Inferior parietal cortex (tissue), 1 donor: ENCODE measurements around the gene RANBP17.
A peak's percentile ranks its signal among the peaks of the same experiment; 100 is the strongest.

ENCODE experiments used
- DNase-seq: peaks from one replicate; pipeline ENCODE4 v3.0.0-alpha.2; 2016; ENCODE audit errors: extremely low spot score

Gene RANBP17

DNA sequence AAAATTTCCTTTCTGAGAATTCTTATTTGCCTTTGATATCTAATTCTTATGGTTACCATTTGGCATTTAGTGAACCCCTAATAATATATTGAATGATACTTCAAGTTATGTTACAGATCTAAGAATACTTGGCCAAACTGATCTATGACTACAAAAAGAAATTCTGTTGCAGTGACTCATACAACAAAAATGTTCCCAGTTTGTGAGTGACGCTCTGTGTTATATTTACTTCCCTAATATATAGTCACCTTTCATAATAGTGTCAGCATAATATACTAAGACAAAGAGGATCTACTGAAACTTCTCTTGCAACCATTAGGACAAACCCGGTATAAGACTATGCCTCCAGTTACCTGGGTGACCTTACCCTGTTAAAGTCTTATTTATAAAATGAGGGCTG lies 230.4 kb downstream of the RANBP17 start:
- no peak for DNase-seq

DNA sequence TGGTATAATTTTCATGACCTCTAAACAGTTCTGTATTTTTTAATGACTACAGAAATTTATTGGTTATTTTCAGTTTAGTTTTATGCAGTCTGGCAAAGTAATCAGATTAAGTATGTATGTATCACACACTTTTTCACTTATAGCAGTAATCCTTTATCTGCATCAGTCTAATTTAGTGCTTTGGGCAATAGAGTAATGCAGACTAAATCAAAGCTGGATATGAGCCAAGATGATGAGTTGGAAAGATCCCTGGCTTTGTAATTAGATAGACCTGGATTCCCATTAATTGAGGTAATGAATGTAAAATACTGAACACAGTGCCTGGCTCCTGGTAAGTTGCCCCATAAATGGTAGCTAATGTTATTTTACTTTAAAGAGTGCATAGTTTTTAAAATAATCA lies 231.8 kb downstream of the RANBP17 start:
- DNase-seq: no peak

DNA sequence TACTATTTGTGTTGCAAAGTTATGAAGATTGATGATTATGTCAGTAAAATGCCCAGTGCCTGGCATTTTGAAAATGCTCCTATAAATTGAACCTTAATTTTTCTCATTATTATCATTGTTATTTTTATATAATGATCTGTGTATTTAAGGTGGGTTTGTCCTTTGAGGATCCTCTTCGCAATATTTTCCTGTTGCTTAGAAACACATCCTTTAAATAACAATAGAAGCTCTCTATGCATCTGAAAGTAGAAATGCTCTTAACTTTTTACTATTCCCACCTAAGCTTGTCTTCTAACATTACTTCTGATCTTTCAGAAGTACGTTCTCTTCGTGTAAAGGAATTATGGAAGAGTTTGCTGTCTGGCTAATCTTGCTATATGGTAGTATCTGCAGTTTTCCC lies 232.5 kb downstream of the RANBP17 start:
- no peak for DNase-seq

DNA sequence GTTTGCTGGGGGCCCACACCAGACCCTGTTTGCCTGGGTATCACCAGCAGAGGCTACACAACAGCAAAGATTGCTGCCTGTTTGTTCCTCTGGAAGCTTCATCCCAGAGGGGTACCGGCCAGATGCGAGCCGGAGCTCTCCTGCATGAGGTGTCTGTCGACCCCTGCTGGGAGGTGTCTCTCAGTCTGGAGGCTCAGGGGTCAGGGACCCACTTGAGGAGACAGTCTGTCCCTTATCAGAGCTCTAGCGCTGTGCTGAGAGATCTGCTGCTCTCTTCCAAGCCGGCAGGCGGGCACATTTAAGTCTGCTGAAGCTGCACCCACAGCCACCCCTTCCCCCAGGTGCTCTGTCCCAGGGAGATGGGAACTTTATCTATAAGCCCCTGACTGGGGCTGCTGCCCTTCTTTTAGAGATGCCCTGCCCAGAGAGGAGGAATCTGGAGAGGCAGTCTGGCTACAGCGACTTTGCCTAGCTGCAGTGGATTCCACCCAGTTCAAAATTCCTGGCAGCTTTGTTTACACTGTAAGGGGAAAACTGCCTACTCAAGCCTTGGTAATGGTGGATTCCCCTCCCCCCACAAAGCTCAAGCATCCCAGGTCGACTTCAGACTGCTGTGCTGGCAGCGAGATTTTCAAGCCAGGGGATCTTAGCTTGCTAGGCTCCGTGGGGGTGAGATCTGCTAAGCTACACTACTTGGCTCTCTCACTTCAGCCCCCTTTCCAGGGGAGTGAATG lies 241.2 kb downstream of the RANBP17 start:
- DNase-seq: no peak

DNA sequence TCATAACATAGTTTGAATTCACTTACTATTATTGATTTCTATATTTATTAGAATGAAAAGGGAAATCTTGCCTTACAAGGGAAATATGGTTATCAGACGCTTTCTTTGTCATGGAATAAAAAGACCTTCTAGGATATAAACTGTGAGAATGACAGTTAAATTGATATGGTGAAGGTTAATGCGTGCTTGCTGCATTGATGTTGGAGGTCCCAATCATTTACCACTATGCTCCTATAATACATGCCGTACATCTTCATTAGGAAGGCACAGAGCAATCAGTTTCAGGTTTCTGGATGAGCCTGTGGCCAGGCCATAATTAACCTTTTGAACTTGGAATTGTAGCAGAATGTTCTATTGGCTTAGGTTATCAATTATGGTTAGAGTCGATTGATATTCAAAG lies 245.9 kb downstream of the RANBP17 start:
- no peak for DNase-seq

DNA sequence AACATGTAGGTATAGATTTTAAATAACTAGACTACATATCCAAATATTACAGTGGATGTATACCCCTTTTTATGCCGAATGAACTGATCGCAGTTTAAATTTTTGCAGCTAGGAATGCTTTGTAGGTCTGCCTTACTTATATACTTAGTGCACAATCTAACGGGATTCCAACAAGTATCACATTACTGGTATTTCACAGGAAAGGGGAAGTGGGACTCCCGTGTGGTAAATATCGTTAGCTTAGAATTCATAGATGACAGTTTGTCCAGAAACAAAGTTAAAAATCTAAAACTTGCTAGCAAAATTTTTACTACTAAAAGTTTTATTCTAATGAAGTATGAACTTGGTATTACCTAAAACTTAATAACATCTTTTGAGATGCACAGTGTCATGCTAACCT lies 253.7 kb downstream of the RANBP17 start:
- no peak for DNase-seq

DNA sequence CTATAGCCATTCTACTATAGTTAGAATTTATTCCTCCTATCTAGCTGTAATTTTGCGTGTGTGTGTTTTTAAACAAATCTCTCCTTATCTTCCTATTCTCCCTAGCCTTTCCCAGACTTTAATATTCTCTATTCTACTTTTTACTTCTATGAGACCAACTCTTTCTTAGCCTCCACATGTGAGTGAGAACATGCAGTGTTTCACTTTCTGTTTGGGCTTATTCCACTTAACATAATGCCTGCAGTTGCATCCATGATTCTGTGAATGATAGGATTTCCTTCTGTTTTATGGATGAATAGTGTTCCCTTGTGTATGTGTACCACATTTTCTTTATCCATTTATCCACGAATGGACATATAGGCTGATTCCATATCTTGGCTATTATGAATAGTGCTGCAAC lies 254.9 kb downstream of the RANBP17 start:
- no peak for DNase-seq

DNA sequence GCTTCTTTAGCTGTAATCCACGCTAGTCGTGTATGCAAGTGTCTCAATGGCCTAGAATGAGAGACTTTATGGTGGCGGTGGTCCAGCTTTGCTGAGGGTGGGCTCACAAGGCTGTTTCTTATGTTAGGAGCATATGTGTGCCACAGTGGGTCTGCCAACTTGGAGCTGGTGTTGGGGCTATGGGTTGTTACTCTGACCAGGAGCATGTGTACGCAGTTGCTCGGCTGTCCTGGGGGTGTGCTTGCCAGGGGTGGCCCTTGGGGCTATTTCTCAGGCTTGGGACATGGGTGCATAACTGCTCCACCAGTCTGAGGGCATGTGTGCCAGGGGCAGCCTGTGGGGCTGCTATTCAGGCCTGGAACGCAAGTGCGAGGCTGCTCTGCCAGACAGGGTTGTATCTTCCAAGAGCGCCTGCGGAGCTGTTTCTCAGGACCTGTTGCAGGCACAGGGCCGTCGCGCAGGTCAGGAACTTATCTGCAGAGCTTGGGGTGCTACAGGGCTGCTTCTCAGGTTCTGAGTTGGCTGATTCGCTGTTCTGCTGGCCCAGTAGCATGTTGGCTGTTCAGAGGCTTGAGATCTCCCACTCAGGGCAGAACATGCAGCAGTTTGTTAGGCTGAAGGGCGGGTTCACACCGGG lies 259.3 kb downstream of the RANBP17 start:
- DNase-seq: no peak

DNA sequence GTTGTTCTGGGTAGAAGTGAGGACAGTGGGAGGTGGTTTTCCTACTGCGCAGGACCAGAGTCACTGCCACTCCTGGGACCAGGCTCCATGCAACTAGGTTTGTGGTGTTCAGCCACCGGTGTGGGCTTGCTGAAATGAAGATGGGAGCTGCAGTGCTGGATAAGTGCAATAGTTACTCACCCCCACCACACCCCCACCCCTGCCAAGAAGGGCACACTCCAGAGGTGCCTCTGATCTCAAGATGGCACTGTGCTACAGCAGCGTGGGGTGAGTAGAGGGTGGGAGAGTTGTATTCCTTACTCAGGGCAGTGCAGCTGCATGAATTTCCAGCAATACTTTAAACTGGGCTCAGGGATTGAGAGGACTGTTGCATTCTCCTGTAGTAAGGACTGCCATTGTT lies 259.8 kb downstream of the RANBP17 start:
- no peak for DNase-seq

DNA sequence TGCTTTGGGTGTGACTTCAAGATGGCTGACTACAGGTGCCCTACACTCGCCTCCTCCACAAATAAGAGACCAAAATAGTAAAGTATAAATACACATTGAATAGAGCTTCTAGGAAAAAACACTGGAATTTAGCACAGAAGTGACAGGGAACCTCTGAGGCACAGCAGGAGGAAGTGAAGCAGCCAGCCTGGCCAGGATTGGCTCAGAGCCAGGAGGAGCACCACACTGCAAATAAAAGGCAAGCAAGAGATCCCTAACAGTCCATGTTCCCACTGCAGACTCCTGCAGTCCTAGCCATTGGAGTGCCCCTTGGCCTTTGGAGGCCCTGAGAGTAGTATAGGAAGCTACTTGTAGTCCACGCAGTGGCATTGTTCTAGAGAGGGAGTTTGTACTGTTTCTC lies 260.6 kb downstream of the RANBP17 start:
- DNase-seq: no peak

DNA sequence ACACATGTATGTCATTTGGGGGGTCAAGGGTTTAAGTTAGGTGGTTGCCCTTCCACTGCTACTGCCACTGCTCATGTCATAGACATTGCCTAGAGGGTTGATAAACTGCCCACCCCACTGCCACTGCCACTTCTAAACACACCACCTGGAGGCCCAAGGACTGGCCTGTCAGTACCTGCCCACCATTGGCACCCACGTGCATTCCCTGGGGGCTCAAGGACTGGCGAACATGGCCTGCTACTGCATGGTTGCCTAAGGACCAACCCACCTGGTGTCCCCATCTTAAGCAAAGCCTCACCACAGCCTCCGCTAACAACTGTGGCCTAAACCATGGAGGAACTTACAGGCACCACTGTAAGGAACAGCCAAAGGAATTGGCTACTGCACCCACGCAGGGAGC lies 261.6 kb downstream of the RANBP17 start:
- no peak for DNase-seq

DNA sequence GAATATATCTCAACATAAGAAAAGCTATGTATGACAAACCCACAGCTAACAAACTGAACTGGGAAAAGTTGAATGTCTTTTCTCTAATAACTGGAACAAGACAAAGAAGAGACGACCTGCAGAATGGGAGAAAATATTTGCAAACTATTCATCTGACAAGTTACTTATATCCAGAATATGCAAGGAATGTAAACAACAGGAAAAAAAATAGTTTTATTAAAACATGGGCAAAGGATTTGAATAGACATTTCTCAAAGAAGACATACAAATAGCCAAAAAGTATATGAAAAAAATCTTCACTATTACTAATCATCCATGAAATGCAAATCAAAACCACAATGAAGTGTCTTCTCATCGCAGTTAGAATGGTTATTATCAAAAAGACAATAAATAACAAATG lies 265.5 kb downstream of the RANBP17 start:
- no peak for DNase-seq

DNA sequence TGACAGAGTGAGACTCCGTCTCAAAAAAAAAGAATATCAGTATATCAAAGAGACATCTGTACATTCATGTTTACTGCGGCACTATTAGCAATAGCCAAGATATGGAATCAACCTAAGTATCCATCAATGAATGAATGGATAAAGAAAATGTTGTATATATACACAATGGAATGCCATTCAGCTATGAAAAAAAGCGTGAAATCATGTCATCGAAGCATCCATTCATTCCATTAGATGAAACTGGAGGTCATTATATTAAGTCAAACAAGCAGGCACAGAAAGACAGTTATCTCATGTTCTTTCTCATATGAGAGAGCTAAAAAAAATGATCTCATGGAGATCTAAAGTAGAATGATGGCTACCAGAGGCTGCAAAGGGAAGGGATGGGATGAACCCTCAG lies 266.3 kb downstream of the RANBP17 start:
- DNase-seq: no peak

DNA sequence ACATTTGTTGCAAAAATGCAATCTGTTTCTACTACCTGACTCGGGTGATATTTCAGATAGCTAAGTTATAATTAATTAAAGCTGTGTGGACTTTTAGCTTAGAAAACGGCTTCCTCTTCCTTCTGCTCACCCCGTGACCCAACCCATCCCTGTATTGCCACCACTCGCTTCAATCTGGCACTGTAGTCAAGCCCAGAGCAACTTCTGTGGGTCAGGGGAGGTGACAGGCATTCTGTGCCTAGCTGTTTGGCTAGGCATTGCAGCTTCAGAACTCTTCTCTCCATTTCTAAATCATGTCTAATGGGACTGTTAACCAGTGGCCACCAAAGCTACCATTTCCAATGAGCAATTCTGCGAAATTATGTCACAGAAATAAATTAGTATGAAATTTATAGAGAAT lies 267.5 kb downstream of the RANBP17 start:
- DNase-seq: no peak

DNA sequence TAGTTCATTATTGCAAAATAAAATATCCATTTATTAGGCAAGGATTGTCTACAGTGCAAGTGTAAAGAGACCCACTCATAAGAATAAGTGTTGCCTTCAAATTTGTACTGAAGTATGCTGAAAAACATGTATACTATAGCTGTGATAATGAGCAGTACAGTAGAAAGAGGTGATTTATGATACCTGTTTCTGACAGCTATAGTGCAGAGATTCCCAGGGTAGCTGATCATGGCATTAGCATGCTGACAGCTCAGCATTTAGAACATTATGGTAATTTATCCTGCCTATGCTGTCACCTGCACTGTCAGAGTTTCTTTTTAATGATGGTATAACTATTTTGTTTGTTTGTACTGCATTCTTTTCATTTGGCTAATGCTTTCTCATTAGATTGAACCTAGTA lies 269.7 kb downstream of the RANBP17 start:
- no peak for DNase-seq

DNA sequence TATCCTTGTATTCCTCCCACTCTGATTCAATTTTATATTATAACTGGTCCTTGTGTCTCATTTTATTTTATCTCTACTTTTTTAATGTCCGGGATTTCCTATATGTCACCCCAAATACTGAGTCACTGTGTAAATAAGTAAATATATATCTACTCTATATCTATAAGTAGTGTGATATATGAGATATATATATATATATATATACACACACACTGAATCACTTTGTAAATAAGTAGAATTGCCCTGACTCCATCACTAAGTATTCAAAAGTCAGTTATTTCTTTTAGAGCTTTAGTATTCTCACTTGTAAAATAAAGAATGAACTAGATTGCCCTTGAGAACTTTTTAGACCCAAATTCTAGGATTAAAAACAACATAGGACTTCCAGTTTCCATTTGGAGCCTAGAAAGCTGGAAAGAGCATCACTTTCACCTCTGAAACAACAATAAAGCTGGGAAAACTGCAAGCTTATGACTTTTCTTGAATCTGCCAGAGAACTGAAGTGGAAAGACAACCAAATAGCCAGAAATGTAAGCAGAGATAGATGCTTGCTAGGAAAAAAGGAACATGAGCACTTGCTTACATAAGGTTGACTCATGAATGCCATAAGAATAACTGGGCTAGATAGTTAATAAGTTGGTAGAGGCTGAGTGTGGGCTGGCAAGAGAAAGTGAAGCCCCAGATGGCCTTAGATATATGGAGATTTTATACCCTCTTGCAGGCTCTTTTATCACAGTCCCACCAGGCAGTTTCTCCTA lies 276.1 kb downstream of the RANBP17 start:
- peak; percentile 20 for DNase-seq

DNA sequence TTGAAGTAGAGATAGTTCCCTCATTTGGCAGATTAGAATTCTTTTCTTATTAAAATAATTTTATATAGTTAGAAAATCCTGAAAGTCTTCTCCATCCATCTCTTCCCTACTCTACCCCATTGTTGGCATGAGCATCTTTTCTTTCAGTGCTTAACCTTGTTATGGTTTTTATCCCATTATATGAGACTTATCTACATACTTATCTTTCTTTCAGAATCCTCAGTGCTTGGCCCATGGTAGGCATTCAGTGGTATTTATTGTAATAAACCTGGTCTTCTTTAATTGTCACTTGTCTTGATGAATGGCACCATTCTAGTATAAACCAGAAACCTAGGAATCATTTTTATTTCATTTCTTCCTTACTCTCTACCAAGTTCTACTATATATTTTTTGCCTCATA lies 277.4 kb downstream of the RANBP17 start:
- no peak for DNase-seq

DNA sequence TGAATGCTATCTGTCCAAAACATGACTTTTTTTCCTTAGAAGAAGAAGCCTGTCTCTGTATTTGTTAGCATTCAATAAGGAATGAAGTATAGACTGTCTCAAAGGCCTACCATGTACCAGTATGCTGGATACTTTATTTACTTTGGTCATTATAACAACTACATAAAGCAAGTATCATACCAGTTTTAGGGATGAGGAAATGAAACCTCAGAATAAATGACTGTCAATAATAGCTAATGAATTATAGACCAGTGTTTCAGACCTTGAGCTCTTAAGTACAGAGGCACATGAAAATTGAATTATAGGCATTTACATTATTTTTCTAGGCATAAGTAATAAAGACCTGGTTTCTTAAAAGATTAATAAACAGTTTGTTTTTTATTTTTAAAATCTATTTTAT lies 280.8 kb downstream of the RANBP17 start:
- DNase-seq: no peak

DNA sequence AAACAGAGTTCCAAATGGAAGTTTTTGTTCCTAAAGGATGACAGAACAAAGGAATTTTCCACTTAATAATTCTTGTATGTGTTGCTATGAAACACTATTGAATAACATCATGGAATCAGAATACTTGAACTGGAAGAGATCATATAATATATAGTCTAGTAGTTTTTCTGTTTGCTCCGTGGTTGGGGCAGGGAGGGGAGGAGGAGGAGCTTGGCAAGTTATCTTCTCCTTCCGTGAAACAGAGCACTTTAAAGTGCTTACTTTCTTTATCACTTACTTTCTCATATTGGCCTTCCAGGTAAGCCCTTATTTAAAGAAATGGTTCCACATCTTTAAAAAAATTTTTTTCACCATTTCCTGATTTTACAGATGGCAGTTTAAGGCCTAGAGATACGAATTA lies 281.4 kb downstream of the RANBP17 start:
- no peak for DNase-seq

DNA sequence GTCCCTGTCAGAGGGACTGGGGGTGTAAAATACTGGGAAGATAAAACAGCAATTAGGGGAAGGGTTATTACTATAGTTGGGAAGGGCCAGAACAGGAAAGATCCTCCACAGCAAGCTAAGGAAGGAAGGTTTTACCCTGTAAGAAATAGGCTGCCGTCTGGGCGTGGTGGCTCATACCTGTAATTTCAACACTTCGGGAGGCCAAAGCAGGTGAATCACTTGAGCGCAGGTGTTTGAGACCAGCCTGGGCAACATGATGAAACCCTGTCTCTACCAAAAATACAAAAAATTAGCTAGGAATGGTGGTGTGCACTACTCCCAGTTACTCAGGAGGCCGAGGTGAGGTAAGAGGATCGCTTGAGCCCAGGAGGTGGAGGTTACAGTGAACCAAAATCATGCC lies 282.1 kb downstream of the RANBP17 start:
- DNase-seq: no peak

DNA sequence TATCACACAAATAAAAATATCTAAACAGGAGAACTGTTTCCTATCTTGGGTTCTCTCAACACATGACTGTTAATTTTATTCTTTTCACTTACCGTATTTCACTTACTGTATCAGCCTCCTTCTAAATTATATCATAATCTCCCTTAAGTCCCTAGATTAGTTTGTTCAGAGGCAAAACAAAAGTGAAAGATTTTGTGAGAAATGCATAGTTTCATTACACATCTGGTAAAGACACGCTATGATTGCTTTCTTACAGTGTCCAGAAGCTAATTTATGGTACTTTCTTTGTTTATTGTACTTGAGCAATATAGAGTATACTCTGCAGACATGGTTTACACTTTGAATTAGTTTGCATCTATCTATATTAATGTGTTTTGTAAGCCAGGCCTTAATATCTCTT lies 287.5 kb downstream of the RANBP17 start:
- DNase-seq: no peak

DNA sequence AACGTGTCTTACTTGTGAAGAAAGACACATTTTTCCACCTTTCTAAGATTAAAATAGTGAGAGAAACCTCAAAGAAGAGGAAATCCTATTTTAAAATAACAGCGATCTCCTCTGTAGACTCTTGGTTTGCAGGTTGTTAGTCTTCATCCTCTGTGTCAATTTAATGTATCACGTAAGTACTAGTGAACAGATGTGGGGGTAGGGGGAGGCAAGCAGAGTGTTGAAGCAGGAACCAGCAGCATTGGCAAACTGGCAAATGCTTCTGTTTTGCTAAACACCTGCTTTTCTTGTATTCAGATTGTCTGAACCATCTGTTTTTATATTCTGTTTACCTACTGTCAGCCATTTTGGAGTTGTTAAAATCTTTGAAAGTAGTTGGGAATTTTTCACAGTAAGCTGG lies 288.0 kb downstream of the RANBP17 start:
- no peak for DNase-seq

DNA sequence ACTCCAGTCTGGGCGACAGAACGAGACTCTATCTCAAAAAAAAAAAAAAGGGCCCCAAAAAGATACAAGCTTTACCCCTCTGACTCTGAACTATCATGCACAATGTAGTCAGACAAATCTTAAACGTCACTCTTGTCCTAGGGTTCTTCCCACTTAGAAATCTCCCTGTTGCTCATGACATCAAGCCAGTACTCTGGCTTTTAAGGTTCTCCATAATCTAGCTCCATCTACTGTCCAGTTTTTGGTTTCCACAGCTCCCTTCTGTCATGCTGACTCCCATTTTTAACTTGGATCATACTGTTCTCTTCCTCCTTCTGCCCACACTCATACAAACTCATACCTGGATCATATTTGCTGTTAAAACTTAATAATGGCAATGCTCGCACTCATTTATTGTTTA lies 290.6 kb downstream of the RANBP17 start:
- no peak for DNase-seq
